ENCODE results near the gene FGF22.

The FGF22 gene

DNA sequence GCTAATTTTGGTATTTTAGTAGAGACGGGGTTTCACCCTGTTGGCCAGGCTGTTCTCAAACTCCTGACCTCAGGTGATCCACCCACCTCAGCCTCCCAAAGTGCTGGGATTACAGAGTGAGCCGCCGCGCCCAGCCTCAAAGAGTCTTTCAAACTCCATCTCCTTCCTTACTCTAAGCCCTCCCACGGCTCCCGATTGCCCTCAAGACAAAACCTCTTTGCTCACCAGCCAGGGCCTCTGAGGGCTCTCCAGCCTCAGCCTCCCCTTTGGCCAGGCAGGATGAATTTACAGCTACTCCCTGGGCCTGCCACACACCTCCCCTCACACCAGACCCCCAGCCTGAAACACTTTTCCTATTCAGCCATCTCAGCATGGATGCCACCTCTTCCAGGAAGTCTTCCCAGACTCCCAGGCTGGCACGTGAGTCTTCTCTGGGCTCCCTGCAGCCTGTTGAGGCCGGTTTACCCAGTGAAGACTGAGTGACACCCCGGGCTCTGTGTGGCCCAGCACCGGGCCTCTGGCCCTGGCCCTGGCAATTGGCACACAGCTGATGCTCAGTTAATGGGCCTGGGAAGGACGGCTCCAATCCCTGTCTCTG is 48.0 kb downstream of the FGF22 start:
- Histone ChIP-seq H3K9ac (no peak overlapping the region), H3K79me2 (no peaks in the 10 kb centered on the region), H3K4me2 (ENCODE audit: low read length) (no peak overlapping the region), H3K36me3 (ENCODE audit: control insufficient read depth, insufficient read depth, low read length) (no peaks in the 10 kb centered on the region), H3K9me3 (ENCODE audit: control insufficient read depth, low read length) (no peaks in the 10 kb centered on the region), H3K4me1 (no peaks in the 10 kb centered on the region), H3K27ac (no peak overlapping the region), H3K27me3 (ENCODE audit: control insufficient read depth, insufficient read depth, low read length) (no peaks in the 10 kb centered on the region), H2AFZ (no peak overlapping the region), H3K4me3 (ENCODE audit: low read depth, low read length) (no peak overlapping the region)
- TF ChIP-seq, protein P1, sequence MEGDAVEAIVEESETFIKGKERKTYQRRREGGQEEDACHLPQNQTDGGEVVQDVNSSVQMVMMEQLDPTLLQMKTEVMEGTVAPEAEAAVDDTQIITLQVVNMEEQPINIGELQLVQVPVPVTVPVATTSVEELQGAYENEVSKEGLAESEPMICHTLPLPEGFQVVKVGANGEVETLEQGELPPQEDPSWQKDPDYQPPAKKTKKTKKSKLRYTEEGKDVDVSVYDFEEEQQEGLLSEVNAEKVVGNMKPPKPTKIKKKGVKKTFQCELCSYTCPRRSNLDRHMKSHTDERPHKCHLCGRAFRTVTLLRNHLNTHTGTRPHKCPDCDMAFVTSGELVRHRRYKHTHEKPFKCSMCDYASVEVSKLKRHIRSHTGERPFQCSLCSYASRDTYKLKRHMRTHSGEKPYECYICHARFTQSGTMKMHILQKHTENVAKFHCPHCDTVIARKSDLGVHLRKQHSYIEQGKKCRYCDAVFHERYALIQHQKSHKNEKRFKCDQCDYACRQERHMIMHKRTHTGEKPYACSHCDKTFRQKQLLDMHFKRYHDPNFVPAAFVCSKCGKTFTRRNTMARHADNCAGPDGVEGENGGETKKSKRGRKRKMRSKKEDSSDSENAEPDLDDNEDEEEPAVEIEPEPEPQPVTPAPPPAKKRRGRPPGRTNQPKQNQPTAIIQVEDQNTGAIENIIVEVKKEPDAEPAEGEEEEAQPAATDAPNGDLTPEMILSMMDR (IDR thresholded peaks at IDR 0.05) = no peak

DNA sequence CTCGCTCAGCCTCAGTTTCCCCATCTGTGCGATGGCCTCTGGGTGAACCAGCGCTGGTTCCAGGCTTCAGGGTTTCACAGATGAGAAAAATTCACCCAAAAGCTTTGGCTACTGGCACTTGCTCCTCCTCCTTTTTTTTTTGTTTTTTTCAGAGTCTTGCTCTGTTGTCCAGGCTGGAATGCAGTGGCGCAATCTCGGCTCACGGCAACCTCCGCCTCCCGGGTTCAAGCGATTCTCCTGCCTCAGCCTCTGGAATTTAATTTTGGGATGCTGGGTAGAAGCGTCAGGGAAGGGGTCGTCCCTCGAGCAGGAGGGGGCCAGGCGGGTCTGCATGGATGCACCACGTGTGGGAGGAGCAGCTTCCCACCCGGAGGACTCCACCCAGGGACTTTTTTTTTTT is 48.5 kb downstream of the FGF22 start:
- no peak overlapping the region for H3K9ac ChIP-seq
- no peak overlapping the region for H2AFZ ChIP-seq
- no peaks in the 10 kb centered on the region for H3K36me3 ChIP-seq (ENCODE audit: control insufficient read depth, insufficient read depth, low read length)
- H3K4me3 ChIP-seq (ENCODE audit: low read depth, low read length) = no peak overlapping the region
- H3K79me2 ChIP-seq = no peaks in the 10 kb centered on the region
- H3K27ac ChIP-seq = no peak overlapping the region
- TF ChIP-seq, protein P1 (IDR thresholded peaks at IDR 0.05) = no peak
- no peak overlapping the region for H3K4me2 ChIP-seq (ENCODE audit: low read length)
- no peaks in the 10 kb centered on the region for H3K27me3 ChIP-seq (ENCODE audit: control insufficient read depth, insufficient read depth, low read length)
- no peaks in the 10 kb centered on the region for H3K4me1 ChIP-seq
- H3K9me3 ChIP-seq (ENCODE audit: control insufficient read depth, low read length) = no peaks in the 10 kb centered on the region

DNA sequence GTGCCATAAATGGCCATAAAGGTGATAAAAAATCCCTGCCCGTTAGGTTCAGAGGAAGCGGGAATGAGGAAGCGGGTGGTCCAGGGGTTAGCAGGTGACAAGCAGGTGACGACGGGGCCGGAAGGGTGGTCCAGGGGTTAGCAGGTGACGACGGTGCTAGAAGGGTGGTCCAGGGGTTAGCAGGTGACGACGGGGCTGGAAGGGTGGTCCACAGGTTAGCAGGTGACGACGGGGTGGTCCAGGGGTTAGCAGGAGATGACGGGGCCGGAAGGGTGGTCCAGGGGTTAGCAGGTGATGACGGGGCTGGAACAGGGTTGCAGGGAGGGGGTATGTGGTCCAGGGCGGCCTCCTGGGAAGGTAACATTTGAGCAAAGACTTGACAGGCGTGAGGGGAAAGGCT is 49.3 kb downstream of the FGF22 start:
- TF ChIP-seq, protein P1 (IDR thresholded peaks at IDR 0.05) = no peak
- H3K27me3 ChIP-seq (ENCODE audit: control insufficient read depth, insufficient read depth, low read length) = no peaks in the 10 kb centered on the region

DNA sequence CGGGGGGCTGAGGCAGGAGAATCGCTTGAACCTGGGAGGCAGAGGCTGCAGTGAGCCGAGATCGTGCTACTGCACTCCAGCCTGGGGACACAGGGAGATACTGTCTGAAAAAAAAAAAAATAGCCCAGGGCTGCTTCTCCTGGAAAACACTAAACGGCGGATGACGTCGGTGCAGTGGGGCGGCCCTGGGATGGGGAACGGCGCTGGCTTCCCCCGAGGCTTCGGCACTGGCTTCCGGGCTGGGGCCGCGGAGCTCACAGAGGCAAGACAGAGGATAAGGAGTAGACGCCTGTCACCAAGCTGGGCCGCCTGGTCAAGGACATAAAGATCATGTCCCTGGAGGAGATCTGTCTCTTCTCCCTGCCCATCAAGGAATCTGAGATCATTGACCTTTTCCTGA is 50.5 kb downstream of the FGF22 start:
- TF ChIP-seq, protein P1 (IDR thresholded peaks at IDR 0.05) = no peak
- Histone ChIP-seq H3K4me3 (ENCODE audit: low read depth, low read length) (no peak overlapping the region), H3K36me3 (ENCODE audit: control insufficient read depth, insufficient read depth, low read length) (no peaks in the 10 kb centered on the region), H3K79me2 (no peaks in the 10 kb centered on the region), H3K4me2 (ENCODE audit: low read length) (no peak overlapping the region), H3K27me3 (ENCODE audit: control insufficient read depth, insufficient read depth, low read length) (peaks cover 3% of the 10 kb centered on the region), H3K4me1 (no peaks in the 10 kb centered on the region), H2AFZ (no peak overlapping the region), H3K27ac (no peak overlapping the region), H3K9ac (no peak overlapping the region), H3K9me3 (ENCODE audit: control insufficient read depth, low read length) (no peaks in the 10 kb centered on the region)

More for the DNA sequence above, 49.3 kb downstream of the FGF22 start:
- Histone ChIP-seq H3K9me3 (ENCODE audit: control insufficient read depth, low read length) (no peaks in the 10 kb centered on the region), H3K27ac (no peak overlapping the region), H3K4me1 (no peaks in the 10 kb centered on the region), H3K9ac (no peak overlapping the region), H3K4me2 (ENCODE audit: low read length) (no peak overlapping the region), H2AFZ (no peak overlapping the region), H3K4me3 (ENCODE audit: low read depth, low read length) (no peak overlapping the region), H3K79me2 (no peaks in the 10 kb centered on the region), H3K36me3 (ENCODE audit: control insufficient read depth, insufficient read depth, low read length) (no peaks in the 10 kb centered on the region)

Measured in parathyroid adenoma (tissue), 2 donors.